DND-41 (cell line): Measurements from ENCODE around the gene NOSTRIN.

Source experiments
- CTCF ChIP-seq: IDR thresholded peaks from 2 replicates; pipeline ENCODE4 v1.5.1; 2012; ENCODE audit warnings: borderline replicate concordance, low read length, moderate library complexity, mild to moderate bottlenecking; ENCODE audit not compliant: poor library complexity, severe bottlenecking; ENCODE audit errors: extremely low read depth
- EZH2 ChIP-seq: IDR thresholded peaks from 3 replicates; pipeline ENCODE4 v1.6.1; 2012; ENCODE audit warnings: borderline replicate concordance, low read depth, mild to moderate bottlenecking, moderate library complexity, low read length, inconsistent platforms; ENCODE audit not compliant: severe bottlenecking

GRCh38 chr2:168809537-168809936 is 7.1 kb downstream of the NOSTRIN start:
- TF ChIP-seq CTCF (no peak), EZH2 (no peak)
